ENCODE measurements around the gene RCCD1.

The RCCD1 gene

DNA sequence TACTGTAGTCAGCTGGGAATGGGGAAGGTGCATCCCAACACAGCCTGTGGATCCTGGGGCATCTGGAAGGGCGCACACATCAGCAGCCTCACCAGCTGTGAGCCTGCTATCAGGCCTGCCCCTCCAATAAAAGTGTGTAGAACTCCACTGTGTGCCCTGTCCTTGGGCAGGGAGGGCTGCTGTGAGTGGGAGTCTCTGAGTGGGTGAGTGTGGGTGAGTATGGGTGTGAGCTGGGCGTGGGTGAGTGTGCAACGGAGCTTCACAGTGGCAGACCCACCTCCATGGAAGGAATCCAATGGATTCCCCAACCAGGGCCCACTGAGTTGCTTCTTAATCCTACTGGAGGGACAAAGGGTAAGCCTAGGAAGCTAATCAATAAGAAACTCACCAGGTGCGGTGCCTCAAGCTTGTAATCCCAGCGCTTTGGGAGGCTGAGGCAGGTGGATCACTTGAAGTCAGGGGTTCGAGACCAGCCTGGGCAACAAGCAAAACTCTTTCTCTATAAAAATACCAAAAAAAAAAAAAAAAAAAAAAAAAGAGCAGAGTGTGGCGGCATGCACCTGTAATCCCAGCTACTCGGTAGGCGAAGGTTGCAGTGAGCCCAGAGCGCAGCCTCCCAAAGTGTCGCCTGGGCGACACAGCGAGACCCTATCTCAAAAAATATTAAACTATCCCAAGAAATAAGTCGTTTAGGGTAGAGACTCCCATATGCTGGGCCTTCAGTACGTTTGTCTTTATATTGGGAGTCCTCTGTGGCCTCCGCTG lies 555 bp upstream of the RCCD1 start:
- TF ChIP-seq, protein P1, sequence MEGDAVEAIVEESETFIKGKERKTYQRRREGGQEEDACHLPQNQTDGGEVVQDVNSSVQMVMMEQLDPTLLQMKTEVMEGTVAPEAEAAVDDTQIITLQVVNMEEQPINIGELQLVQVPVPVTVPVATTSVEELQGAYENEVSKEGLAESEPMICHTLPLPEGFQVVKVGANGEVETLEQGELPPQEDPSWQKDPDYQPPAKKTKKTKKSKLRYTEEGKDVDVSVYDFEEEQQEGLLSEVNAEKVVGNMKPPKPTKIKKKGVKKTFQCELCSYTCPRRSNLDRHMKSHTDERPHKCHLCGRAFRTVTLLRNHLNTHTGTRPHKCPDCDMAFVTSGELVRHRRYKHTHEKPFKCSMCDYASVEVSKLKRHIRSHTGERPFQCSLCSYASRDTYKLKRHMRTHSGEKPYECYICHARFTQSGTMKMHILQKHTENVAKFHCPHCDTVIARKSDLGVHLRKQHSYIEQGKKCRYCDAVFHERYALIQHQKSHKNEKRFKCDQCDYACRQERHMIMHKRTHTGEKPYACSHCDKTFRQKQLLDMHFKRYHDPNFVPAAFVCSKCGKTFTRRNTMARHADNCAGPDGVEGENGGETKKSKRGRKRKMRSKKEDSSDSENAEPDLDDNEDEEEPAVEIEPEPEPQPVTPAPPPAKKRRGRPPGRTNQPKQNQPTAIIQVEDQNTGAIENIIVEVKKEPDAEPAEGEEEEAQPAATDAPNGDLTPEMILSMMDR (IDR thresholded peaks at IDR 0.05; ENCODE audit: insufficient read depth, low read depth, low read length, missing control alignments): no peak
- no peak for DNase-seq (ENCODE audit: low read depth)
- H3K4me3 ChIP-seq (ENCODE audit: low read length): peak overlapping the region; percentile 90

DNA sequence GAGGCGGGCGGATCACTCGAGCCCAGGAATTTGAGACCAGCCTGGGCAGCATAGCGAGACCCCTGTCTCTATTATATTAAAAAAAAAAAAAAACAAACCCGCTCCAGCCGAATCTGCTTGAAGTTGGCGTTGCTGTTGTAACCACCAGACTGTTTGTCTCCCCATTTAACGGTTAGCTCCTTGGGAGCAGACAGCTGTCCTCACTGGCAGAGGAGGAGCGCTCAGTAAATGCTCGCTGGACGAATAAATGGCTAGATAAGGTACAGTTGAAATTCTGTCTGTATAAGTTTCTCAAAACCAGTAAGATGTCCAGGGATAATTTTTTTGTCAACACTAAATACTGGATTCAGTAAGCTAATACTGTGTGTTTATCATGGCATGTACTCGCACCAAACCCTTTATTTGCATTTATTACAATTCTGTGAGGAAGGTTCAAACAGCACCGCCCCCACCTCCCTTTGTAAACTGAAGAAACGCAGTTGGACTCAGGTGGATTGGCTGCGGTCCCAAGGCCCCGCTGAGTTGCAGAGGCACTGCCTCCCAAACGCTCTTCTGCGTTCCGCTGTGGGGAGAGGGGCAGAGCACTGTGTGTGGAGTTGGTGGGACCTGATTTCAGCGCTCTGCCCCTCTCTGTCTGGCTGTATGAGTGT lies 1.1 kb downstream of the RCCD1 start:
- peak overlapping the region; percentile 90 for H3K4me3 ChIP-seq (ENCODE audit: low read length)
- TF ChIP-seq, protein P1 (IDR thresholded peaks at IDR 0.05; ENCODE audit: insufficient read depth, low read depth, low read length, missing control alignments): no peak
- DNase-seq (ENCODE audit: low read depth): no peak

DNA sequence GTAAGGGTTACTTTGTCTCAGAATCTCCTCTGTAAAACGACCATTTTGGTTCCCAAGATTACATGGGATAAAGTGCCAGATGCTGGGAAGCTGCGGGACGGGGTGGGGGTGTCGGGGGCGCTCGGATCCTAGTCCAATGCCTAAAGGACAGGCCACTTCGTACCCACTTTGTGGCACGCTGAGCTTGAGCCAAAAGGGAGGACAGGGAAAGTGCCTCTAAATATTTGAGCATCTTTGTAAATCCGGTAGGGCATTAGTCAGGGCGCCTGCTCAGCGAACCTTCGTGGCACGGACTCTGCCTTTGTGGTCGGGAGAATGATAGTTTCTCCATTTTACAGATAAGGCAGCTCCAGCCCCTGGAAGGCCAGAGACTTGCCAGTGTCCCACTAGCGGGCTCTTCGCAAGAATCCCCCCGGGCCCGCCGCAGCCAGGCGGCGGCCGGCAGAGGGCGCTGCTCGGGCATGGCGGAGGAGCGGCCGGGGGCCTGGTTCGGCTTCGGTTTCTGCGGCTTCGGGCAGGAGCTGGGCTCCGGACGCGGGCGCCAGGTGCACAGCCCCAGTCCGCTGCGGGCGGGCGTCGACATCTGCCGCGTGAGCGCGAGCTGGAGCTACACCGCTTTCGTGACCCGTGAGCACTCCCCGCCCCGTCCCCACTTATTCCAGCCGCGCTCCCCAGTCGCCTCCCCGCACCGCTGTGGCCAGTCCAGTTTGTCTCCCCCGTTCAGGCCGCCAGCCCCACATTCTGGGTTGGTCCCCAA lies 1.8 kb downstream of the RCCD1 start:
- H3K4me3 ChIP-seq (ENCODE audit: low read length): peak overlapping the region; percentile 90
- TF ChIP-seq, protein P1 (IDR thresholded peaks at IDR 0.05; ENCODE audit: insufficient read depth, low read depth, low read length, missing control alignments): peak; percentile 62
- peak; percentile 66 for DNase-seq (ENCODE audit: low read depth)

DNA sequence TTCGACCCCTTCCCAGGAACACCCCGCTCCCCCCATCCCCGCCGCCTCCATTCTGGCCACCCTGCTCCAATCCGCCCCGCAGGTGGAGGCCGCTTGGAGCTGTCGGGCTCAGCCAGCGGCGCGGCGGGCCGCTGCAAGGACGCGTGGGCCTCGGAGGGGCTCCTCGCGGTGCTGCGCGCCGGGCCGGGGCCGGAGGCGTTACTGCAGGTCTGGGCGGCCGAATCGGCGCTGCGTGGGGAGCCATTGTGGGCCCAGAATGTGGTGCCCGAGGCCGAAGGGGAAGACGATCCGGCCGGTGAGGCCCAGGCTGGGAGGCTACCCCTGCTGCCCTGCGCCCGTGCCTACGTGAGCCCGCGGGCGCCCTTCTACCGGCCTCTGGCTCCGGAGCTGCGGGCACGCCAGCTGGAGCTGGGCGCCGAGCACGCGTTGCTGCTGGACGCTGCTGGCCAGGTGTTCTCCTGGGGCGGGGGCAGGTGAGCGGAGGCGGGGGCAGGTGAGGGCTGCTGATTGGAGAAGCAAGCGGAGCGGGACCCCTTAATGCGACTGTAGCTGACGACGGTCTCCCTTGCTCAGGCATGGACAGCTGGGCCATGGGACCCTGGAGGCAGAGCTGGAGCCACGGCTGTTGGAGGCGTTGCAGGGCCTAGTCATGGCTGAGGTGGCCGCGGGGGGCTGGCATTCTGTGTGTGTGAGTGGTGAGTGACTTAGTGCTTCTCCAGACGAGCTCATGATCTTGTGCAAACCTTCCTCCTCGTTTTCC lies 2.5 kb downstream of the RCCD1 start:
- peak; percentile 40 for DNase-seq (ENCODE audit: low read depth)
- peak overlapping the region; percentile 90 for H3K4me3 ChIP-seq (ENCODE audit: low read length)
- TF ChIP-seq, protein P1 (IDR thresholded peaks at IDR 0.05; ENCODE audit: insufficient read depth, low read depth, low read length, missing control alignments): no peak

DNA sequence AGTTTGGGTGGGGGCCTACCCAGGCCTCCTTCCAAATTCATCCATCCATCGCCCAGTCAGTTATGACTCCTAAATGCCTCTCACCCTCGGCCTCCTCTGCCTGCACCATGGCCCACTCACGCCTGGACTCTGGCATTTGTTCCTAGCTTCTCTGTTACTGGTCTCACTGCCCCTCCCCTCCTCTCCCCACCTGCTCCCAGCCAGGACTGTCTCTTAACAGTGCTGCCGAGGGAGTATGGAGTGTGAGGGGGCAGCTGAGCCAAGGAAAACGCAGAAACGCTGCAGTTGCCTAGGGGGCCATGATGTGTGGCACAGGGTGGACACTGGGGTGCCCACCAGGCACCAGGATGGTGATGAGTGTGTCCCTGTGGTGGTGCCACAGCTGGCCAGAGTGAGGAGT lies 3.1 kb downstream of the RCCD1 start:
- H3K4me3 ChIP-seq (ENCODE audit: low read length): peak overlapping the region; percentile 90
- no peak for DNase-seq (ENCODE audit: low read depth)
- TF ChIP-seq, protein P1 (IDR thresholded peaks at IDR 0.05; ENCODE audit: insufficient read depth, low read depth, low read length, missing control alignments): no peak

DNA sequence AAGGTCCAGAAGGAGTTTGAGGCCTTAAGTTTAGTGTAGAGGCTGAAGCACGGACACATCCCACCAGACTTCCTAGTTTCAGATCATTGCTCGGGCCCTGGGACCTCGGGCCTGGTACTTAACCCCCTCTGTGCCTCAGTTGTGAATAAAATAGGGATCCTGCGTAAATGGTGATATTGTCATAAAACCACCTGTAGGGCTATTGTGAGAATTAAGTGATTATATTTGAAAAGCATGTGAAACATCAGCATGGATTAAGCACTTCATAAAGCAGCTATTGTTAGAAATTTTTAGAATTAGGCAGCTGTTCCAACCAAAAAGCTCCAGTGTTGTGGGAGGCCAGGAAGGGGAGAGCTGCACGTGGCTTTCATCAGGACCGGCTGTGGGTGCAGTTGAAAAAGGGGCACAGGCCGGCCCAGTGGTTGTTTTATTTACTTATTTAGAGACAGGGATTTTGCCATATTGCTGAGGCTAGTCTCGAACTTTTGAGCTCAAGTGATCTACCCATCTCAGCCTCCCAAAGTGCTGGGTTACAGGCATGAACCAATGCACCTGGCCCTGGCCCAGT lies 4.4 kb downstream of the RCCD1 start:
- DNase-seq (ENCODE audit: low read depth): no peak
- TF ChIP-seq, protein P1 (IDR thresholded peaks at IDR 0.05; ENCODE audit: insufficient read depth, low read depth, low read length, missing control alignments): no peak
- no peak overlapping the region for H3K4me3 ChIP-seq (ENCODE audit: low read length)

Measured in epithelial cell of esophagus (primary cell).